Neural progenitor cell (in vitro differentiated cells): ENCODE measurements around the gene CNGA2. TPM values are rescaled to one million over a fixed set of nuclear protein-coding genes. Genes with fewer than 3 reads are reported as not detected.

ENCODE experiments used
- DNase-seq: peaks from one replicate; pipeline ENCODE4 v3.0.0-alpha.2; 2016; ENCODE audit warnings: low spot score
- H2AFZ ChIP-seq: fragments of 200-600 bp; sonication (generic); replicated peaks from 2 replicates; pipeline ENCODE4 v1.6.1; 2016; ENCODE audit warnings: antibody characterized with exemption
- H3F3A ChIP-seq: fragments of 200-600 bp; sonication (generic); 2 replicates; pipeline ENCODE4 v1.6.1; 2016; ENCODE audit warnings: antibody characterized with exemption, low read depth
- H3K27ac ChIP-seq: fragments of 200-600 bp; sonication (generic); 2 replicates; pipeline ENCODE4 v1.5.1; 2016; ENCODE audit warnings: mild to moderate bottlenecking
- H3K27me3 ChIP-seq: fragments of 200-600 bp; sonication (generic); 2 replicates; pipeline ENCODE4 v1.6.1; 2016; ENCODE audit warnings: mild to moderate bottlenecking, moderate library complexity
- H3K36me3 ChIP-seq: fragments of 200-600 bp; sonication (generic); 2 replicates; pipeline ENCODE4 v1.5.1; 2016
- H3K4me1 ChIP-seq: fragments of 200-600 bp; sonication (generic); 2 replicates; pipeline ENCODE4 v1.6.1; 2016; ENCODE audit warnings: mixed run types
- H3K4me2 ChIP-seq: fragments of 200-600 bp; sonication (generic); 2 replicates; pipeline ENCODE4 v1.6.1; 2016
- H3K4me3 ChIP-seq: fragments of 200-600 bp; sonication (generic); 2 replicates; pipeline ENCODE4 v1.5.1; 2016
- H3K79me2 ChIP-seq: fragments of 200-600 bp; sonication (generic); 2 replicates; pipeline ENCODE4 v1.6.1; 2016; ENCODE audit warnings: low read depth
- H3K9ac ChIP-seq: fragments of 200-600 bp; sonication (generic); 2 replicates; pipeline ENCODE4 v1.6.1; 2016
- H3K9me3 ChIP-seq: fragments of 200-600 bp; sonication (generic); 2 replicates; pipeline ENCODE4 v1.5.1; 2016; ENCODE audit warnings: low read depth
- H4K20me1 ChIP-seq: fragments of 200-600 bp; sonication (generic); 2 replicates; pipeline ENCODE4 v1.6.1; 2016; ENCODE audit warnings: low read depth
- H3K27ac Mint-ChIP-seq: 3 replicates; pipeline ENCODE4 v1.8.0; 2021; ENCODE audit warnings: mixed read lengths
- H3K27me3 Mint-ChIP-seq: 2 replicates; pipeline ENCODE4 v1.8.0; 2022; ENCODE audit warnings: low read depth, mild to moderate bottlenecking, inconsistent platforms, moderate library complexity, mixed read lengths; ENCODE audit not compliant: insufficient read depth
- H3K36me3 Mint-ChIP-seq: 3 replicates; pipeline ENCODE4 v1.8.0; 2021; ENCODE audit warnings: mixed read lengths
- H3K4me1 Mint-ChIP-seq: 3 replicates; pipeline ENCODE4 v1.8.0; 2021; ENCODE audit warnings: mixed read lengths
- H3K4me3 Mint-ChIP-seq: 3 replicates; pipeline ENCODE4 v1.8.0; 2021; ENCODE audit warnings: mild to moderate bottlenecking, moderate library complexity, mixed read lengths
- H3K9me3 Mint-ChIP-seq: 3 replicates; pipeline ENCODE4 v1.8.0; 2020; ENCODE audit warnings: mixed read lengths
- EZH2 ChIP-seq: fragments of 200-600 bp; sonication (generic); IDR thresholded peaks from 2 replicates; pipeline ENCODE4 v1.6.1; 2017; ENCODE audit warnings: antibody characterized with exemption, mild to moderate bottlenecking, moderate library complexity
- EZH2phosphoT487 ChIP-seq: fragments of 200-600 bp; sonication (generic); IDR thresholded peaks from 2 replicates; pipeline ENCODE4 v1.6.1; 2017; ENCODE audit warnings: antibody characterized with exemption
- total RNA-seq: library from RNA; depleted of rRNA; stranded (reverse); fragments of >200 nt; gene quantifications from 2 replicates; pipeline ENCODE4 v1.2.3, GENCODE V29; 2015; ENCODE audit warnings: low replicate concordance
- TF ChIP-seq, protein P1 (sequence below): fragments of 200-600 bp; sonication (generic); IDR thresholded peaks from 2 replicates; pipeline ENCODE4 v1.5.1; 2017; ENCODE audit warnings: antibody characterized with exemption, mild to moderate bottlenecking

Gene CNGA2
- total RNA-seq, 1 donor from 2014 or later: not detected

DNA sequence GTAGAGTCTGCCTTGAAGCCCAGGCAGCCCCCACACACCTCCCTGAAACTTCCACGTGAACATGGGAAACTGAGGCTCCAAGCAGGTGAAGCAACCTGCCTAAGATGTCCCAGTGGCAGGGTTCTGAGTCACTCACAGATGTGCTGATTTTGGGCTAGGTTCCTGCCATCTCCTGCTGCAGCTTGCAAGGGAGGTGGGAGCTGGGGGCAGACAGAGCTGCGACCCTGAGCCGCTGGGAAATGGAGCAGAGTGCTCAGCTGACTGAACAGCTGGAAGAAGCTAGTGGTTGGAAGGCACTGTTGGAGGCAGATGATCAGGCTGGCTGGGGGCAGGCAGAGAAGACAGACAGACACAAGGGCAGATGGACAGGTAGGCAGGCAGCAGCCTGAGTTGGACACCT lies 22.3 kb upstream of the CNGA2 start:
- no peaks in the 10 kb centered on the region for H3K27me3 ChIP-seq
- Mint-ChIP-seq H3K36me3 (no peaks in the 10 kb centered on the region), H3K27ac (no peak overlapping the region), H3K4me3 (no peak overlapping the region), H3K27me3 (peaks cover 3% of the 10 kb centered on the region), H3K4me1 (no peaks in the 10 kb centered on the region), H3K9me3 (peaks cover 4% of the 10 kb centered on the region)
- H3K79me2 ChIP-seq: no peaks in the 10 kb centered on the region
- H3K9me3 ChIP-seq: no peaks in the 10 kb centered on the region
- no peaks in the 10 kb centered on the region for H3F3A ChIP-seq
- no peak overlapping the region for H3K27ac ChIP-seq
- DNase-seq: no peak
- no peak overlapping the region for H3K4me2 ChIP-seq
- no peak overlapping the region for H2AFZ ChIP-seq
- H3K36me3 ChIP-seq: no peaks in the 10 kb centered on the region
- H3K4me1 ChIP-seq: no peaks in the 10 kb centered on the region
- TF ChIP-seq EZH2phosphoT487 (no peak), EZH2 (no peak)
- TF ChIP-seq, protein P1, sequence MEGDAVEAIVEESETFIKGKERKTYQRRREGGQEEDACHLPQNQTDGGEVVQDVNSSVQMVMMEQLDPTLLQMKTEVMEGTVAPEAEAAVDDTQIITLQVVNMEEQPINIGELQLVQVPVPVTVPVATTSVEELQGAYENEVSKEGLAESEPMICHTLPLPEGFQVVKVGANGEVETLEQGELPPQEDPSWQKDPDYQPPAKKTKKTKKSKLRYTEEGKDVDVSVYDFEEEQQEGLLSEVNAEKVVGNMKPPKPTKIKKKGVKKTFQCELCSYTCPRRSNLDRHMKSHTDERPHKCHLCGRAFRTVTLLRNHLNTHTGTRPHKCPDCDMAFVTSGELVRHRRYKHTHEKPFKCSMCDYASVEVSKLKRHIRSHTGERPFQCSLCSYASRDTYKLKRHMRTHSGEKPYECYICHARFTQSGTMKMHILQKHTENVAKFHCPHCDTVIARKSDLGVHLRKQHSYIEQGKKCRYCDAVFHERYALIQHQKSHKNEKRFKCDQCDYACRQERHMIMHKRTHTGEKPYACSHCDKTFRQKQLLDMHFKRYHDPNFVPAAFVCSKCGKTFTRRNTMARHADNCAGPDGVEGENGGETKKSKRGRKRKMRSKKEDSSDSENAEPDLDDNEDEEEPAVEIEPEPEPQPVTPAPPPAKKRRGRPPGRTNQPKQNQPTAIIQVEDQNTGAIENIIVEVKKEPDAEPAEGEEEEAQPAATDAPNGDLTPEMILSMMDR: no peak
- H3K9ac ChIP-seq: no peak overlapping the region
- H3K4me3 ChIP-seq: no peak overlapping the region
- no peaks in the 10 kb centered on the region for H4K20me1 ChIP-seq

DNA sequence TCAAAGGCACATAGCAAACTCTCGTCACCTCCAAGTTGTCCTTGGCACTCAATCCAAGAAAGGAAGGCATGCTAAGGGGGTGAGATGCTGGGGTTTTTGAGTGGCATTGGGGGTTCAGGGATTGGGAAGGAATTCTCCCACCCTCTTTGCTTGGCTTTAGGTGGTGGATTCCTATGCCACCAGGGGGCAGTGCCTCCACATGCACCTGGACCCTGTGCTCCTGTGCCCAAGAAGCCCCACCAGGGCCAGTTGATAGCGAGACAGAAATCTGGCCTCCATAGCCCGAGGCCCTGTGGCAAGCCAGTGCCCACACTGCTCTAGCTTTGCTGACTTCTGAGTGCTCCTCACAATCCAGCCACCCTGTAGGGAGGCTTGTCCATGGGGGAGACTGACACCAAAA lies 20.7 kb upstream of the CNGA2 start:
- no peaks in the 10 kb centered on the region for H3K9me3 ChIP-seq
- no peaks in the 10 kb centered on the region for H3F3A ChIP-seq
- TF ChIP-seq, protein P1: peak; percentile 55
- TF ChIP-seq EZH2phosphoT487 (no peak), EZH2 (no peak)
- H4K20me1 ChIP-seq: no peaks in the 10 kb centered on the region
- H3K4me3 ChIP-seq: no peak overlapping the region
- H3K27me3 ChIP-seq: no peaks in the 10 kb centered on the region
- peaks cover 6% of the 10 kb centered on the region for H3K9me3 Mint-ChIP-seq
- no peaks in the 10 kb centered on the region for H3K36me3 Mint-ChIP-seq
- no peak overlapping the region for H3K27ac Mint-ChIP-seq
- peaks cover 8% of the 10 kb centered on the region for H3K27me3 Mint-ChIP-seq
- no peak overlapping the region for H2AFZ ChIP-seq
- H3K27ac ChIP-seq: no peak overlapping the region
- no peak overlapping the region for H3K4me3 Mint-ChIP-seq
- no peaks in the 10 kb centered on the region for H3K4me1 Mint-ChIP-seq
- no peaks in the 10 kb centered on the region for H3K4me1 ChIP-seq
- peak; percentile 52 for DNase-seq
- H3K9ac ChIP-seq: no peak overlapping the region
- H3K36me3 ChIP-seq: no peaks in the 10 kb centered on the region
- no peaks in the 10 kb centered on the region for H3K79me2 ChIP-seq
- no peak overlapping the region for H3K4me2 ChIP-seq

DNA sequence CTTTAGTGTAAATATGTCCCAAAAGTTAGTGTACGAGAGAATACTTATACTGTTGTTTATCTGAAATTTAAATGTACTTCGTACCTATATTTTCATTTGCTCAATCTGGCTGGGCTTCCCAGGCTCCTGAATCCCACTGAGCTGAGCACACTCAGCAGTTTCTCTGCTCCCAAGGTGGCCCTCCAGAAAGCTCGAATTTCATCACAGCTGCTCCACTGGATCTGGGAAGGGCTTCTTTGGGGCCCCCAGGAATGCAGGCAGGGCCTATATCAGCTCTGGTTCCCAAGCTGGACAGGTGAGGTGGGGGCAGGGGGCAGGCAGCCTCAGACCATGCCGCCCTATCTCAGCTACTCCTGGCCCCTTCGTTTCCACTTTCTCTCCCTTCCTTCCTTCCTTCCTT lies 20.2 kb upstream of the CNGA2 start:
- no peaks in the 10 kb centered on the region for H3K4me1 ChIP-seq
- no peak overlapping the region for H3K4me3 ChIP-seq
- no peak overlapping the region for H3K27ac ChIP-seq
- no peak overlapping the region for H3K9ac ChIP-seq
- no peak overlapping the region for H3K4me2 ChIP-seq
- H3K36me3 ChIP-seq: no peaks in the 10 kb centered on the region
- no peaks in the 10 kb centered on the region for H3K27me3 ChIP-seq
- H3K9me3 Mint-ChIP-seq: peaks cover 6% of the 10 kb centered on the region
- no peaks in the 10 kb centered on the region for H3F3A ChIP-seq
- peaks cover 8% of the 10 kb centered on the region for H3K27me3 Mint-ChIP-seq
- no peak for DNase-seq
- H3K79me2 ChIP-seq: no peaks in the 10 kb centered on the region
- H3K9me3 ChIP-seq: no peaks in the 10 kb centered on the region
- H4K20me1 ChIP-seq: no peaks in the 10 kb centered on the region
- no peak overlapping the region for H3K4me3 Mint-ChIP-seq
- no peak overlapping the region for H2AFZ ChIP-seq
- no peak overlapping the region for H3K27ac Mint-ChIP-seq
- H3K4me1 Mint-ChIP-seq: no peaks in the 10 kb centered on the region
- H3K36me3 Mint-ChIP-seq: no peaks in the 10 kb centered on the region
- TF ChIP-seq, protein P1: no peak
- TF ChIP-seq EZH2: no peak
- no peak for TF ChIP-seq EZH2phosphoT487
